Measurements from ENCODE around the gene ATP5PB. TPM values are rescaled to one million over a fixed set of nuclear protein-coding genes. Genes with fewer than 3 reads are reported as not detected.

ATP5PB gene
- total RNA-seq, 2 experiments from 2014 or later: 47.3 to 51.5 TPM

DNA sequence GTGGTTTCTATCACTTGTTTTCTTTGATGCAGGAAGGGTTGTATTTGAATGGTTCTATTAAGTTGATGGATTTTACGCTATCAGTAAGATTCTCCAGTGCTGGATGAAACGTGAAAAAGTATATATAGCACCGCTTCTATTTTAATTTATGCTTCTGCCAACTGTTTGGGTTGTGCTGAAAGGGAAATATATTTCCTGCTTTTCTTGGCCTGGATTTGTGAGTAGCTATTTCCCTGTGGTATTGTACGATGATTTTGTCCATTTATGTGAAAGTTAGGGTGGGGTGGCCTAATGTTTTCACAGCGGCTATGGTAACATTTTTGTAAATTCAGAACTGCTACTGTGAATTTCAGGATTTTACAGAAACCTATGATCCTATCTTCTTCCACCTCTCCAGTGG lies 24.8 kb downstream of the ATP5PB start:
- Histone ChIP-seq H3K36me3 (ENCODE audit: insufficient read depth, low read length) (peaks cover 12% of the 10 kb centered on the region), H3K27me3 (ENCODE audit: control insufficient read depth in 1 of 2, insufficient read depth in 2 of 2, low read length in 2 of 2) (no peaks in the 10 kb centered on the region), H3K4me3 (ENCODE audit: low read length) (peak overlapping the region; percentile 57), H3K27ac (ENCODE audit: low read depth in 1 of 2, low read length in 2 of 2) (peak overlapping the region; percentile 42 to 56), H3K4me1 (ENCODE audit: insufficient read depth, low read length) (peaks cover 81% of the 10 kb centered on the region), H3K9me3 (ENCODE audit: control insufficient read depth in 1 of 2, insufficient read depth in 1 of 2, low read length in 2 of 2) (no peaks in the 10 kb centered on the region)
- Mint-ChIP-seq H3K27me3 (no peaks in the 10 kb centered on the region), H3K27ac (peak overlapping the region; percentile 96), H3K4me3 (peak overlapping the region; percentile 95), H3K4me1 (ENCODE audit: low read depth) (peaks cover 52% of the 10 kb centered on the region), H3K36me3 (ENCODE audit: low read depth) (peaks cover 33% of the 10 kb centered on the region), H3K9me3 (no peaks in the 10 kb centered on the region)
- CTCF ChIA-PET: interaction anchor here (1.3 kb wide), 1 partner anchor 34 kb away, joined by 3 read pairs; no protein-coding TSS in a partner anchor
- TF ChIP-seq, protein P1, sequence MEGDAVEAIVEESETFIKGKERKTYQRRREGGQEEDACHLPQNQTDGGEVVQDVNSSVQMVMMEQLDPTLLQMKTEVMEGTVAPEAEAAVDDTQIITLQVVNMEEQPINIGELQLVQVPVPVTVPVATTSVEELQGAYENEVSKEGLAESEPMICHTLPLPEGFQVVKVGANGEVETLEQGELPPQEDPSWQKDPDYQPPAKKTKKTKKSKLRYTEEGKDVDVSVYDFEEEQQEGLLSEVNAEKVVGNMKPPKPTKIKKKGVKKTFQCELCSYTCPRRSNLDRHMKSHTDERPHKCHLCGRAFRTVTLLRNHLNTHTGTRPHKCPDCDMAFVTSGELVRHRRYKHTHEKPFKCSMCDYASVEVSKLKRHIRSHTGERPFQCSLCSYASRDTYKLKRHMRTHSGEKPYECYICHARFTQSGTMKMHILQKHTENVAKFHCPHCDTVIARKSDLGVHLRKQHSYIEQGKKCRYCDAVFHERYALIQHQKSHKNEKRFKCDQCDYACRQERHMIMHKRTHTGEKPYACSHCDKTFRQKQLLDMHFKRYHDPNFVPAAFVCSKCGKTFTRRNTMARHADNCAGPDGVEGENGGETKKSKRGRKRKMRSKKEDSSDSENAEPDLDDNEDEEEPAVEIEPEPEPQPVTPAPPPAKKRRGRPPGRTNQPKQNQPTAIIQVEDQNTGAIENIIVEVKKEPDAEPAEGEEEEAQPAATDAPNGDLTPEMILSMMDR (IDR thresholded peaks at IDR 0.05): no peak
- DNase-seq: no peak
- ATAC-seq (ENCODE audit: poor library complexity): no peak
- POLR2A ChIA-PET: interaction anchor here (0.9 to 7.7 kb wide), 4 partner anchors 26 to 275 kb away, joined by 3 to 81 read pairs (median 6); partner anchors contain the start of gene WDR77
- intact Hi-C loops (cut with DNase I, micrococcal nuclease): loop anchor here (5.0 to 10.0 kb wide), 3 partner anchors 33 to 291 kb away; no protein-coding TSS in a partner anchor

DNA sequence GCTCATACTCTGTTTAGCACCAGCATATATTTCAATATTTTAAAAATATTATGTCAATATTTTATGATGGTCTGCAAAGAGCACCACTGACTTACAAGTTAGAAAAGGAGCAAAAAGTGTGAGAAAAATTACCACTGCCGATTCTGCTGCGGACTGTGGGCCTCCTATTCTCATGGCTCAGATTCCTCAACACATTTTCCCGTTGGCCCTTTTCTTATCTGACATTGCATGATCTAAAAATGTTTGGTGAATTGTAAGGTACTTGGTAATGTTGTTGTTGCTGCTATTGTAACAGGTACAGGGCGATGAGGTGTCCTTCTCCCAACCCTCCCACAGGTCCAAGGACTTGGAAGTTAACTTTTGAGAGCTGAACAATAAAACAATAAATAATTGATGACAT lies 25.3 kb downstream of the ATP5PB start:
- DNase-seq (no peak), ATAC-seq (ENCODE audit: poor library complexity) (no peak)
- peaks cover 76% of the 10 kb centered on the region for H3K4me1 ChIP-seq (ENCODE audit: insufficient read depth, low read length)
- Mint-ChIP-seq H3K27ac (peak overlapping the region; percentile 96), H3K36me3 (ENCODE audit: low read depth) (peaks cover 33% of the 10 kb centered on the region), H3K9me3 (no peaks in the 10 kb centered on the region), H3K27me3 (no peaks in the 10 kb centered on the region), H3K4me1 (ENCODE audit: low read depth) (peaks cover 54% of the 10 kb centered on the region), H3K4me3 (peak overlapping the region; percentile 95)
- H3K36me3 ChIP-seq (ENCODE audit: insufficient read depth, low read length): peaks cover 12% of the 10 kb centered on the region
- peak overlapping the region; percentile 57 for H3K4me3 ChIP-seq (ENCODE audit: low read length)
- H3K27ac ChIP-seq (ENCODE audit: low read depth in 1 of 2, low read length in 2 of 2): peak overlapping the region; percentile 42 to 56
- ChIA-PET POLR2A (interaction anchor here (0.6 to 7.7 kb wide), 5 partner anchors 26 to 602 kb away, joined by 3 to 81 read pairs (median 4); partner anchors contain the start of gene WDR77), CTCF (interaction anchor here (1.2 to 1.3 kb wide), 2 partner anchors 21 to 33 kb away, joined by 3 read pairs; no protein-coding TSS in a partner anchor)
- H3K27me3 ChIP-seq (ENCODE audit: control insufficient read depth in 1 of 2, insufficient read depth in 2 of 2, low read length in 2 of 2): no peaks in the 10 kb centered on the region
- no peaks in the 10 kb centered on the region for H3K9me3 ChIP-seq (ENCODE audit: control insufficient read depth in 1 of 2, insufficient read depth in 1 of 2, low read length in 2 of 2)
- intact Hi-C loops (cut with DNase I, micrococcal nuclease): loop anchor here (5.0 to 10.0 kb wide), 3 partner anchors 33 to 290 kb away; no protein-coding TSS in a partner anchor
- TF ChIP-seq, protein P1 (IDR thresholded peaks at IDR 0.05): no peak

DNA sequence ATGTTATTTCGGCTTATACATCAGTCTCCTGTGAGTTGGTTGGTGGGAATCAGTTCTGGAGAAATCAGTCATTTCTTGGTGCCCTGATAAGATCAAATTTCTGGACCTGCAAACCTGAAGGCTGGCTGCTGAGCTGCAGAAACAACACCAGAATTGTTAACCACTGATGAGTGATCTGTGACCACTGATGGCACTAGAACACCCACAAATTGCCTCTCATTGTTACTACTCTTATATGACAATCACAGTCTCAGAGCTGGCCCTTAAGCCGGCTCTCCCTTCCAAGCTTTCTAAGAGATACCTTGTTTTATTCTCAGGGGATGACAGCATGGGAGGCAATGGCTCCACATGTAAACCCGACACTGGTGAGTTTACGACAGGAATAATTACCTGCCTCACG lies 26.4 kb downstream of the ATP5PB start:
- peak overlapping the region; percentile 96 for H3K27ac Mint-ChIP-seq
- ChIA-PET POLR2A (interaction anchor here (0.7 to 7.7 kb wide), 6 partner anchors 18 to 280 kb away, joined by 3 to 81 read pairs (median 8); partner anchors contain the start of genes DDX20 and WDR77), CTCF (interaction anchor here (1.2 to 2.2 kb wide), 3 partner anchors 20 to 76 kb away, joined by 3 to 5 read pairs (median 3); no protein-coding TSS in a partner anchor)
- TF ChIP-seq, protein P1 (IDR thresholded peaks at IDR 0.05): no peak
- peaks cover 67% of the 10 kb centered on the region for H3K4me1 ChIP-seq (ENCODE audit: insufficient read depth, low read length)
- H3K9me3 ChIP-seq (ENCODE audit: control insufficient read depth in 1 of 2, insufficient read depth in 1 of 2, low read length in 2 of 2): no peaks in the 10 kb centered on the region
- H3K4me1 Mint-ChIP-seq (ENCODE audit: low read depth): peaks cover 65% of the 10 kb centered on the region
- H3K36me3 ChIP-seq (ENCODE audit: insufficient read depth, low read length): peaks cover 12% of the 10 kb centered on the region
- no peaks in the 10 kb centered on the region for H3K27me3 Mint-ChIP-seq
- DNase-seq (peak in 2 of 14 experiments; percentile 26 to 53), ATAC-seq (ENCODE audit: poor library complexity) (no peak)
- H3K27ac ChIP-seq (ENCODE audit: low read depth in 1 of 2, low read length in 2 of 2): peak overlapping the region; percentile 42 to 61
- peak overlapping the region; percentile 95 for H3K4me3 Mint-ChIP-seq
- peaks cover 33% of the 10 kb centered on the region for H3K36me3 Mint-ChIP-seq (ENCODE audit: low read depth)
- H3K4me3 ChIP-seq (ENCODE audit: low read length): peak overlapping the region; percentile 57
- H3K9me3 Mint-ChIP-seq: no peaks in the 10 kb centered on the region
- no peaks in the 10 kb centered on the region for H3K27me3 ChIP-seq (ENCODE audit: control insufficient read depth in 1 of 2, insufficient read depth in 2 of 2, low read length in 2 of 2)
- intact Hi-C loops (cut with DNase I, micrococcal nuclease): loop anchor here in 1 of 2 experiments (10.0 kb wide), 1 partner anchor 289 kb away; no protein-coding TSS in a partner anchor

All from CD4-positive, alpha-beta T cell (primary cell).